Psoas muscle (tissue), 8 donors: ENCODE data around the gene PTGER3. TPM values are rescaled to one million over a fixed set of nuclear protein-coding genes. Genes with fewer than 3 reads are reported as not detected.

ENCODE experiments used
- ATAC-seq, 4 donors: fragments of 200-7000 bp; cut with Tn5 transposase; one replicate each; pipeline ENCODE4 v1.9.1; 2020; ENCODE audit warnings: moderate library complexity in 3 of 4, mild to moderate bottlenecking in 2 of 4
- DNase-seq, 2 donors: peaks; one replicate each; pipeline ENCODE4 v3.0.0-alpha.2; 2020
- H3K27ac ChIP-seq: fragments of 200-600 bp; one replicate; pipeline ENCODE4 v1.8.0; 2022
- H3K27me3 ChIP-seq, 3 donors: fragments of 200-600 bp in 1 of 3; one replicate each; pipeline versions ENCODE4 v1.6.1 to v1.8.0; 2013 to 2022; ENCODE audit warnings: low read length in 2 of 3, mild to moderate bottlenecking in 2 of 3, moderate library complexity in 1 of 3; ENCODE audit not compliant: insufficient read depth in 3 of 3
- H3K36me3 ChIP-seq, 2 donors: fragments of 200-600 bp in 1 of 2; one replicate each; pipeline versions ENCODE4 v1.6.1 to v1.8.0; 2013 to 2022; ENCODE audit warnings: low read depth in 1 of 2, mild to moderate bottlenecking in 1 of 2, moderate library complexity in 1 of 2; ENCODE audit not compliant: insufficient read depth in 1 of 2
- H3K4me1 ChIP-seq: fragments of 200-600 bp; one replicate; pipeline ENCODE4 v1.8.0; 2022
- H3K4me3 ChIP-seq: fragments of 200-600 bp; one replicate; pipeline ENCODE4 v1.8.0; 2022; ENCODE audit warnings: mild to moderate bottlenecking
- H3K9me3 ChIP-seq: fragments of 200-600 bp; one replicate; pipeline ENCODE4 v1.8.0; 2022
- WGBS, 3 donors: extraction: QIAGEN DNeasy Blood & Tissue Kit; methylation state at CpG; one replicate each; pipeline versions ENCODE4 v1.1.6 to v1.1.7; 2013; 5-methylcytosine and 5-hydroxymethylcytosine counted together
- intact Hi-C, 2 donors: fragments of 100-400 bp; cut with DNase I; formaldehyde crosslinking; loops; one replicate each; pipeline versions ENCODE4 v1.11.0 to v1.14.2; 2022
- polyA plus RNA-seq, 3 donors: library from polyadenylated mRNA; stranded (reverse); fragments of 200-250 nt; gene quantifications; one replicate each; pipeline ENCODE4 v1.2.3, GENCODE V29; 2013
- total RNA-seq, 4 donors: library from RNA; stranded (reverse); fragmentation: NEBNext Ultra II Directional in 2 of 4; extraction: Animal tissue kit (Norgen Biotek cat#: 25700) in 2 of 4; gene quantifications; one replicate each; pipeline versions ENCODE4 v1.2.1 to v1.2.4, GENCODE V29; 2021 to 2023
- TF ChIP-seq, protein P1 (sequence below): fragments of 200-600 bp; IDR thresholded peaks from one replicate; pipeline ENCODE4 v1.8.0; 2022; ENCODE audit warnings: antibody characterized with exemption
- donor health status: healthy with polysubstance abuse.
- donor health status: DM: no; HTN: no; CAD: no; lungs with moderate emphysema.
- donor health status: Bipolar disorder and iron deficiency.
- donor health status: healthy.
- donor health status: DM: yes; HTN: yes; CAD: no.
- donor health status: DM: no; HTN: no; CAD: no.
- donor health status: DM: no; HTN: no; CAD: no.
- donor health status: DM: yes; HTN: yes; CAD: no.

PTGER3 gene
- total and polyA plus RNA-seq, 7 donors, result 0.24 to 0.79 (median 0.46) TPM

DNA sequence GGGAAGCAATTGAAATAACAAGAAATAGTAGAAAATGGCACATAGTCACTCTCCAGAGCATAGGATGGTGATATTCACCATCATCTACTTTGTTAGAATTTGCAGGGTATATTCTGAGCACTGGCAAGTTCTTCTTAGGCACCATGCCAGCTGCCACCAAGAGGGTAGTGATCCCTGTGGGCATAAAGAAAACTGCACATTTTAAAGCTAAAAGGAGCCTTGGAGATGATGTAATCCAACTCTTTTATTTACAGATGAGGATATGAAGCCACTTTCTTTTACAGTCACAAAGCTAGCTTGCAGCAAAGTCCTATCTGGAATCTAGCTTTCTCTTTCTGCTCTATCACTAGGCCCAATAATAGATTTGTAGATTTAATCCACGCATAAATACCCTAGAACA is 69.0 kb downstream of the PTGER3 start:
- TF ChIP-seq, protein P1, sequence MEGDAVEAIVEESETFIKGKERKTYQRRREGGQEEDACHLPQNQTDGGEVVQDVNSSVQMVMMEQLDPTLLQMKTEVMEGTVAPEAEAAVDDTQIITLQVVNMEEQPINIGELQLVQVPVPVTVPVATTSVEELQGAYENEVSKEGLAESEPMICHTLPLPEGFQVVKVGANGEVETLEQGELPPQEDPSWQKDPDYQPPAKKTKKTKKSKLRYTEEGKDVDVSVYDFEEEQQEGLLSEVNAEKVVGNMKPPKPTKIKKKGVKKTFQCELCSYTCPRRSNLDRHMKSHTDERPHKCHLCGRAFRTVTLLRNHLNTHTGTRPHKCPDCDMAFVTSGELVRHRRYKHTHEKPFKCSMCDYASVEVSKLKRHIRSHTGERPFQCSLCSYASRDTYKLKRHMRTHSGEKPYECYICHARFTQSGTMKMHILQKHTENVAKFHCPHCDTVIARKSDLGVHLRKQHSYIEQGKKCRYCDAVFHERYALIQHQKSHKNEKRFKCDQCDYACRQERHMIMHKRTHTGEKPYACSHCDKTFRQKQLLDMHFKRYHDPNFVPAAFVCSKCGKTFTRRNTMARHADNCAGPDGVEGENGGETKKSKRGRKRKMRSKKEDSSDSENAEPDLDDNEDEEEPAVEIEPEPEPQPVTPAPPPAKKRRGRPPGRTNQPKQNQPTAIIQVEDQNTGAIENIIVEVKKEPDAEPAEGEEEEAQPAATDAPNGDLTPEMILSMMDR, result no peak
- ATAC-seq, result no peak
- no peak overlapping the region for H3K4me3 ChIP-seq
- WGBS, 3 donors, result 78 to 95% (median 83%) methylated on average over 1 of the region's 1 CpG
- no peaks in the 10 kb centered on the region for H3K4me1 ChIP-seq
- DNase-seq, result no peak
- H3K9me3 ChIP-seq, result no peaks in the 10 kb centered on the region
- H3K27me3 ChIP-seq, result no peaks in the 10 kb centered on the region
- H3K36me3 ChIP-seq, result no peaks in the 10 kb centered on the region
- intact Hi-C loops, result no loop called here
- H3K27ac ChIP-seq, result no peak overlapping the region

DNA sequence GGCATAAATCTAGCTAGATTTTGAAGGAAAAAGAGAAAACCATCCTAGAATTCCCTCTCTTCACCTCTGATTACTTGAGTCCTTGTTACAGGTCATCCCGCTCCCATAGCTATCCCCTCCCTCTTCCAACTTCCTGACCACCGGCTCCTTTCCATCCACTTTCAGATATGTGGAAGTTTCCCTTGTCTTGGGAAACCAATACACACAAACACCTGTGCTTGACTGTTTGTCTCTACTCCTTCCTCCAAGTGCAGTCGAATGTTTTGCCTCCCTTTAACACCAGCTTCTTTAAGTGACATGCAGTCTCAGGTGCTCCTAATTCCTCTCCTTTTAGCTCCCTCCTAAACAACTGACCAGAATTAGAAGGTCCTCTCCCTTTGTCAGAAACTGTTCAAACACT is 70.0 kb downstream of the PTGER3 start:
- WGBS, 3 donors, result 53 to 76% (median 62%) methylated on average over 3 of the region's 3 CpGs
- TF ChIP-seq, protein P1, result no peak
- H3K27me3 ChIP-seq, result no peaks in the 10 kb centered on the region
- H3K4me1 ChIP-seq, result no peaks in the 10 kb centered on the region
- H3K36me3 ChIP-seq, result no peaks in the 10 kb centered on the region
- no peak overlapping the region for H3K27ac ChIP-seq
- DNase-seq, result no peak
- no peak for ATAC-seq
- H3K4me3 ChIP-seq, result no peak overlapping the region
- H3K9me3 ChIP-seq, result no peaks in the 10 kb centered on the region
- intact Hi-C loops, result no loop called here

DNA sequence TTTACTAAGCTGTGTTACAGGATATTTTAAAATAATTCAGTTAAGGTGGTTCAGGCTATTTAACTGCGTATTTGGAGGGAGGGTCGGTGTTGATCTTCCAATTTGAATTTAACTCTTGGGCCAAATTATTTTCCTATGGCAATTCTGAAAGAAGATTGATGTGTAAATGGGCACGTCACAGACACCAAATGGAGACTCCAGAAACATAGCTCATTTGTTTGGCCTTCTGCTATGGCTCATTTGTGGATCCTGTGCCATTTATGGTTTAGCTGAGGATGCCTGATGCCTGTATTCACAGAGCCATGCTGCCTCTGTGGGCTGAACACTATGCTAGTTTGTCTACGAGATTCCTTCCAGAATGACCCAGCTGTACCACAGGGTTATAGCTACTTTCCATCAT is 70.6 kb downstream of the PTGER3 start:
- Histone ChIP-seq H3K4me1 (no peaks in the 10 kb centered on the region), H3K27me3 (no peaks in the 10 kb centered on the region), H3K9me3 (no peaks in the 10 kb centered on the region), H3K4me3 (no peak overlapping the region), H3K36me3 (no peaks in the 10 kb centered on the region), H3K27ac (no peak overlapping the region)
- ATAC-seq (no peak), DNase-seq (no peak)
- WGBS, 3 donors, result 65 to 76% (median 66%) methylated on average over 4 of the region's 4 CpGs
- TF ChIP-seq, protein P1, result no peak
- intact Hi-C loops, result no loop called here

DNA sequence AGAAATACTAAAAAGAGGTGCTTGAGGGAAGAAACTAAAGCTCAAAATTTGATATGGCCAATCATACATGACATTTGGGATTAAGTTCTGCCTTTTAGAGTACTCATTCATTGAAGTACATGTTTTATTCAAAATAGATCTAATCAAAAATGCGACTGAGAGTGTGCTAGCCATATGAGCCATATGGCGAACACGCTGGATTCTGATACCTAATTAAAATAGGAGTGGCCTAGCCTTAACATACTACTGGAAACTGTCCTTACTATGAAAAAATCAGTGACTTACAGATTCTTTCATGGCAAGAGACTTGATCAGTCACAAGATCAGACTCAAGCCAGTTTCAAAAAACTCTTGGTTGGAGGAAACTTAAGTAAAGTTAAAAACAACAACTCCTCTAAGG is 73.9 kb downstream of the PTGER3 start:
- Histone ChIP-seq H3K36me3 (no peaks in the 10 kb centered on the region), H3K4me1 (no peaks in the 10 kb centered on the region), H3K9me3 (no peaks in the 10 kb centered on the region), H3K27ac (no peak overlapping the region), H3K4me3 (no peak overlapping the region), H3K27me3 (no peaks in the 10 kb centered on the region)
- intact Hi-C loops, result no loop called here
- no peak for DNase-seq
- 71 to 93% (median 82%) methylated on average over 3 of the region's 3 CpGs for WGBS, 3 donors
- TF ChIP-seq, protein P1, result no peak
- ATAC-seq, result no peak

DNA sequence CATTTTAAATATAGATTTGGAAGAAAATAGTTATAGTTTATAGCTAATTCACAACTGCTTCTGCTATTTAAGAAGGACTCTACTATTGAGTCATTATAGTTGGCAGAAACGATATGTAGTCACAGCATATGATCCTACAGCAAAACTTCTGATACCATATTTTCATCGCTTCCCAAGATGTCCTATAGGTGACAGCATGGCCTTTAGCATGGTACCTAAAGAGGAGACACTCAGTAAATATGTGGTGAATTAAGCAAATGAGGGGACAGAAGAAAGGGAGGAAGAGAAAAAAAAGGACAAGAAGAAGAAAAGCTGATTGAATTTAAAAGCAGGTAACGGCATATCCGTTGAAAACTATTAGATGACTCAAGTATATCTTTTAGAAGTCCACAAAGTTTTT is 77.2 kb downstream of the PTGER3 start:
- no peaks in the 10 kb centered on the region for H3K36me3 ChIP-seq
- 77 to 93% (median 80%) methylated on average over 4 of the region's 4 CpGs for WGBS, 3 donors
- H3K27me3 ChIP-seq, result no peaks in the 10 kb centered on the region
- H3K27ac ChIP-seq, result no peak overlapping the region
- no peak for DNase-seq
- no peak for ATAC-seq
- H3K4me3 ChIP-seq, result no peak overlapping the region
- no peaks in the 10 kb centered on the region for H3K9me3 ChIP-seq
- intact Hi-C loops, result no loop called here
- TF ChIP-seq, protein P1, result no peak
- H3K4me1 ChIP-seq, result no peaks in the 10 kb centered on the region
